VCaP (cell line): ENCODE results near the gene REEP2.
A peak's percentile ranks its signal among the peaks of the same experiment; 100 is the strongest.

Experiments used
- H3K27ac ChIP-seq: fragments of 450-650 bp; 2 replicates; pipeline ENCODE4 v1.5.1; 2017
- CTCF ChIP-seq: fragments of 450-650 bp; conservative IDR thresholded peaks from 2 replicates; pipeline ENCODE4 v1.5.1; 2017; ENCODE audit warnings: mild to moderate bottlenecking, moderate library complexity

The REEP2 gene

GRCh38 chr5:138488481-138488945 is 49.7 kb downstream of the REEP2 start:
- no peak for TF ChIP-seq CTCF
- H3K27ac ChIP-seq = no peak overlapping the region

DNA sequence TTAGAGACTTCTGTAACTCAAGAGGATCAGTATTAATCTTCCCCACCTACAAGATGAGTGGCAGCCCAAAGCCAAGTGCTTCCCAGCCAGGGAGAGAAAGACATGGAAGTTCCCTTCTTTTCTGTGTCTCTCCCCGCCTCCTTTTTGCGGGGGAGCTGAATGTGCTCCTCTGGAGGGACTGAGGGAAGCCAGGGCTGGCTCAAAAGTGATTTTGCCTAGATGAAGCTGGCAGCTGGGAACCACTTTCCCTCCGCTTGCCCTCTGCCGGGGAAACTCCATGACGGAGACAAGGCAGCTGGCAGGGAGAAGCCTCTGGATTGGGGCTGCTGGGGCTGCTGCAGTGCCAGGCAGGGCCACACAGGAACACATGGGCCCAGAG is 50.8 kb downstream of the REEP2 start:
- TF ChIP-seq CTCF = no peak

DNA sequence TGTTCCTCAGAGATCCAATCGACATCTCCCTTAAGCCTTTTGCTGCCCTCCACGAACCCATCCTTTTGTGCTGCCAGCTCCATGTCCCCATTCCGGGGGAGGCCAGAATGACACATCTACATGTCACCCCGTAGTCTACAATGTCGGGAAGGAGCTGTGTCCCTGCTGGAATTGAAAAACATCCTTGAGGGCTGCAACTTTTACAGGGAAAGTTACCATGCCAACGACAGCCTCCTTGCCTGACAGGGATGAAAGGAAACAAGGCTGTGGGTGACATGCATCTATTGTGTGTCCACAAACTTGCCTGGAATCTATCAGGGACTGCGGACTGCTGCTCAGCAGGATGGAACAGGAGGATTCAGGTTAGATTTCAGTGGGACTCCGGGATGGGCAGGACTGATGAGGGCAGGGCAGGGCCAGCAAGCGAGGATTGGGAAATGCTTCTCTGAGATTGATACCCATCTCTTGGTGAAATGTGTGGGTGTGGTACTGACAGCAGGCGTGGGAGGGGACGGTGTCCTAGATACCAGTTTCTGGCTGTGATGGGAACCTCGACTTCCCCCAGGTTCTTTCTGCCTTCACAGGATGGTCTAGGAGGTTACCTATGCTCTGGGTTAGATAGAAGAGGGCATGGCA is 51.9 kb downstream of the REEP2 start:
- TF ChIP-seq CTCF = no peak
- H3K27ac ChIP-seq = peak overlapping the region; percentile 86

More for the DNA sequence above, 50.8 kb downstream of the REEP2 start:
- H3K27ac ChIP-seq = no peak overlapping the region

- no peak for TF ChIP-seq CTCF
- H3K27ac ChIP-seq = peak overlapping the region; percentile 86
These were observed 52.4 kb downstream of the REEP2 start for GRCh38 chr5:138491284-138491648.

DNA sequence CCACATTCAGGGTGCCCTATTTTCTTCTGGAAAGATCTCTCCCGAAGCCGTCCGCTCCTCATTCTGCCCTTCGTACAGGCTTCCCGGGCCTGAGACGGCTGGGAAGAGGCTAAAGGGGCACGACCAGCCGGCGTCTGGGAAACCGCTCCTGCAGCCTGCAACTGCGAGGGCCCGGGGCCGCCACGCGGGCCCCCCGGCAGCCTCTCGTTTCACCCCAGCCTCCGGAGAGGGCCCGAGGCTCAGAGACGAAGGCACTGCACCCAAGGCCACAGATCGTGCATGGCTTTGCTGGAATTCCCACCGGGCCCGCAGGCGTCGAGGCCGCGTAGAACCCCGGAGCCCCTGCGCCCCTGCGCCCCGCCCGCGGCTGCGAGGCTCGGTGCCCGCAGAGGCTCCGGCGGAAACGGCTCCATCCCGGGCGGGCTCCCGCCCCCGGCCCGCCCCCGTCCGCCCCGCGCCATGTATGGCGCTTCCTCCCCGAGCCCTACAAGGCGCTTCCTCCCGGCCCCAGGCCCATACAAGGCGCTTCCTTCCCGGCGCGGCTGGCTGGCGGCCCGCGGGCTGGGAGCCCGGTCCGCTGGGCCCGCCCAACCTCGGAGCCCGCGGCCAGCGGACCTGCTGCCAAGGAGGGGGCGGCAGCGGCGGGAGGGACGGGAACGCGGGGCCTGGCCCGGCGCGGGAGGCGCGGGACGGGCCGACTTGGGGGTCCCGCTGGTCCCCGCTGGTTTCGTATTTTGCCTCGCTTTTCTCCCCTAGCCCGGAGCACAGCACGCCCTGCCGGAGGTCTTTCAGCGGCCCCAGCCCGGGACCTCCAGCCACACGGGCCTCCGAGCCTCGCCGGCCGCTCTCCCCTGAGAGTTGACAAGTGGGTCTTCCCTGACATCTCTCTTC is 53.1 kb downstream of the REEP2 start:
- H3K27ac ChIP-seq = peak overlapping the region; percentile 86
- no peak for TF ChIP-seq CTCF

GRCh38 chr5:138492560-138493045 is 53.7 kb downstream of the REEP2 start:
- TF ChIP-seq CTCF = no peak
- H3K27ac ChIP-seq = peak overlapping the region; percentile 86

DNA sequence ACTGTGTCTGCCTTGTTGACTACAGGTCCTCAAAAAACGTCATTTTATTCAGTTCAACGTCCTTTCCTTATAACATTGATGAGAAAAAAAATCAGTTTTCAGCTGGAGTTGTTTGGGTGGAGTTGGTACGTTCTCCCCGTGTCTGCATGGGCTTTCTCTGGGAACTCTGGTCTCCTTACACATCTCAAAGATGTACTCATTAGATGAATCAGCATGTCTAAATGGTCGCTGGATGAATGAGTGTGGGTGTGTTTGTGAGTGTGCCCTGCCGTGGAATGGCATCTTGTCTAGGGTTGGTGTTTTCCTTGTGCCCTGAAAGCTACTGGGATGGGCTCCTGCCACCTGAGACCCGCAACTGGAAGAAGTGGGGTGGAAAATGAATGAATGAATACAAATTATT is 56.5 kb downstream of the REEP2 start:
- no peak for TF ChIP-seq CTCF
- no peak overlapping the region for H3K27ac ChIP-seq
